K562 (cell line): ENCODE results near the gene LYVE1. TPM values are rescaled to one million over a fixed set of nuclear protein-coding genes. Genes with fewer than 3 reads are reported as not detected.

ENCODE experiments used
- ATAC-seq: fragments of 200-7000 bp; cut with Tn5 transposase; 3 replicates; pipeline ENCODE4 v1.9.1; 2020; ENCODE audit warnings: moderate library complexity
- BruUV-seq: library from RNA; stranded (reverse); fragments of 400-500 nt; replicated peaks from 2 replicates; lab custom pipeline; 2021; lab: Mats Ljungman, UMichigan
- CTCF ChIA-PET: fragments of 300-600 bp; formaldehyde crosslinking; extraction: SDS; loops from one replicate; lab custom pipeline; 2021; ENCODE audit warnings: low intra/inter-chr PET ratio; lab: Yijun Ruan, JAX
- POLR2A ChIA-PET: fragments of 300-600, 350-650 bp; sonication (Branson Sonifier 250); formaldehyde crosslinking; extraction: SDS; loops from one replicate; lab custom pipeline; 2021; ENCODE audit warnings: antibody characterized with exemption, inconsistent platforms; lab: Yijun Ruan, JAX
- DNase-seq, 4 experiments: peaks; one replicate each; pipeline versions ENCODE4 v3.0.0 to v3.0.0-alpha.2; 2011 to 2018; ENCODE audit warnings: low spot score in 3 of 4, mixed read lengths in 3 of 4; ENCODE audit errors: extremely low read depth in 1 of 4
- FAIRE-seq: peaks from 2 replicates; lab custom pipeline; 2011; peaks lifted over from hg19 to GRCh38; lab: Jason Lieb, UNC
- H2AFZ ChIP-seq: 2 replicates; pipeline ENCODE4 v1.6.0; 2011; ENCODE audit warnings: low read depth, low read length, control low read depth, inconsistent platforms
- H3K27ac ChIP-seq: fragments of 200-600 bp; 3 replicates; pipeline ENCODE4 v1.8.0; 2011; ENCODE audit warnings: low read depth, mild to moderate bottlenecking, control low read depth, inconsistent platforms, low read length, moderate library complexity, mixed read lengths; ENCODE audit errors: extremely low read depth
- H3K27me3 ChIP-seq, 2 experiments: fragments of 300-600 bp in 1 of 2; 2 replicates in 1 of 2; 3 replicates in 1 of 2; pipeline versions ENCODE4 v1.6.0 to v1.8.0; 2011; ENCODE audit warnings: inconsistent platforms in 2 of 2, low read length in 2 of 2, mild to moderate bottlenecking in 1 of 2, mixed read lengths in 1 of 2, moderate library complexity in 1 of 2; ENCODE audit not compliant: control insufficient read depth in 2 of 2, insufficient read depth in 2 of 2
- H3K36me3 ChIP-seq: fragments of 300-600 bp; 3 replicates; pipeline ENCODE4 v1.8.0; 2011; ENCODE audit warnings: mild to moderate bottlenecking, low read length, inconsistent platforms; ENCODE audit not compliant: control insufficient read depth, insufficient read depth
- H3K4me1 ChIP-seq, 2 experiments: fragments of 200-600 bp in 1 of 2; replicated peaks in 1 of 2; 2 replicates in 1 of 2; 3 replicates in 1 of 2; pipeline versions ENCODE4 v1.5.1 to v1.8.0; 2011; ENCODE audit warnings: inconsistent platforms in 2 of 2, low read length in 2 of 2, mild to moderate bottlenecking in 1 of 2, mixed read lengths in 1 of 2, moderate library complexity in 1 of 2; ENCODE audit not compliant: control insufficient read depth in 2 of 2, insufficient read depth in 2 of 2
- H3K4me2 ChIP-seq: 2 replicates; pipeline ENCODE4 v1.6.1; 2011; ENCODE audit warnings: low read length, control low read depth, inconsistent platforms, mixed read lengths; ENCODE audit not compliant: insufficient read depth
- H3K4me3 ChIP-seq: fragments of 200-600 bp; sonication (generic), shearing (Covaris generic); 2 replicates; pipeline ENCODE4 v1.5.1; 2016; ENCODE audit warnings: control low read depth, inconsistent platforms
- H3K79me2 ChIP-seq: fragments of 200-600 bp; 3 replicates; pipeline ENCODE4 v1.8.0; 2011; ENCODE audit warnings: low read length, inconsistent platforms; ENCODE audit not compliant: control insufficient read depth, insufficient read depth
- H3K9ac ChIP-seq, 2 experiments: 2 replicates each; pipeline versions ENCODE4 v1.6.0 to v1.6.1; 2011; ENCODE audit warnings: low read depth in 2 of 2, low read length in 2 of 2, control low read depth in 1 of 2, inconsistent platforms in 1 of 2, mild to moderate bottlenecking in 1 of 2, mixed read lengths in 1 of 2; ENCODE audit not compliant: insufficient read depth in 1 of 2
- H3K9me1 ChIP-seq: one replicate; pipeline ENCODE4 v1.6.0; 2011; ENCODE audit warnings: inconsistent platforms, mild to moderate bottlenecking, low read length, moderate library complexity; ENCODE audit not compliant: control insufficient read depth, insufficient read depth
- H3K9me3 ChIP-seq: replicated peaks from 2 replicates; pipeline ENCODE4 v1.5.1; 2011; ENCODE audit warnings: low read depth, low read length, inconsistent platforms; ENCODE audit not compliant: control insufficient read depth, insufficient read depth
- H4K20me1 ChIP-seq: replicated peaks from 2 replicates; pipeline ENCODE4 v1.6.1; 2011; ENCODE audit warnings: low read length, inconsistent platforms, mixed read lengths; ENCODE audit not compliant: control insufficient read depth, insufficient read depth
- CAMTA2 ChIP-seq: fragments of 250-450 bp; sonication (Bioruptor Pico); conservative IDR thresholded peaks from 2 replicates; pipeline ENCODE4 v1.5.1; 2022
- FOXP1 ChIP-seq: sonication (generic); formaldehyde crosslinking; IDR thresholded peaks from 2 replicates; pipeline ENCODE4 v1.8.0; 2022; ENCODE audit warnings: mild to moderate bottlenecking, missing genetic modification reagents
- LARP7 ChIP-seq: fragments of 450-650 bp; IDR thresholded peaks from 2 replicates; pipeline ENCODE4 v1.6.1; 2016
- NFATC3 ChIP-seq: fragments of 450-650 bp; IDR thresholded peaks from 2 replicates; pipeline ENCODE4 v1.6.1; 2017; ENCODE audit warnings: mild to moderate bottlenecking
- NKRF ChIP-seq: fragments of 450-650 bp; IDR thresholded peaks from 2 replicates; pipeline ENCODE4 v1.6.1; 2016; ENCODE audit warnings: borderline replicate concordance
- NRF1 ChIP-seq, 2 experiments: fragments of 450-650 bp; IDR thresholded peaks in 1 of 2; conservative IDR thresholded peaks in 1 of 2; 2 replicates each; pipeline ENCODE4 v1.6.1; 2014; ENCODE audit warnings: mild to moderate bottlenecking in 2 of 2
- TSC22D4 ChIP-seq: fragments of 450-650 bp; IDR thresholded peaks from 2 replicates; pipeline ENCODE4 v1.6.1; 2016; ENCODE audit warnings: missing genetic modification characterization, missing biosample characterization, control low read depth
- USF1 ChIP-seq: sonication (generic); formaldehyde crosslinking; IDR thresholded peaks from 2 replicates; pipeline ENCODE4 v1.9.0; 2022; ENCODE audit warnings: mild to moderate bottlenecking, missing genetic modification reagents
- ZNF175 ChIP-seq: fragments of 200-800 bp; sonication (Bioruptor generic); IDR thresholded peaks from 2 replicates; pipeline ENCODE4 v1.6.1; 2016; ENCODE audit warnings: low read depth, mild to moderate bottlenecking, missing genetic modification characterization, missing compliant biosample characterization
- ZNF512 ChIP-seq: IDR thresholded peaks from 2 replicates; pipeline ENCODE4 v1.6.1; 2016; ENCODE audit warnings: missing genetic modification characterization, missing compliant biosample characterization
- WGBS: fragments of 100-300 bp; shearing (Covaris generic); methylation state at CpG from one replicate; pipeline ENCODE4 v1.1.6; 2016; ENCODE audit warnings: low coverage, mixed read lengths; ENCODE audit not compliant: insufficient coverage; ENCODE audit errors: missing lambda C conversion rate; 5-methylcytosine and 5-hydroxymethylcytosine counted together
- in situ Hi-C: fragments of 300-500 bp; cut with MboI; formaldehyde crosslinking; loops from 4 replicates; pipeline ENCODE4 v1.15.0; 2018; ENCODE audit warnings: inconsistent platforms, mixed read lengths
- intact Hi-C: fragments of 100-400 bp; cut with micrococcal nuclease; formaldehyde crosslinking; loops from 2 replicates; pipeline ENCODE4 v1.14.2; 2022
- polyA plus RNA-seq, 8 experiments: library from polyadenylated mRNA; depleted of rRNA in 4 of 8; stranded (reverse) in 5 of 8; unstranded in 3 of 8; fragments of >200 nt; fragmentation: Nextera tagmentation in 2 of 8; fragmentation: Illumina TruSeq in 1 of 8; extraction: Ambion mirVana in 2 of 8; extraction: Trizol in 1 of 8; gene quantifications; 2 replicates each; pipeline versions ENCODE4 v1.2.1 to v1.2.3, GENCODE V29; 2011 to 2014; ENCODE audit warnings: inconsistent platforms in 1 of 8, missing spikeins in 1 of 8
- total RNA-seq, 7 experiments: library from RNA; depleted of rRNA in 6 of 7; stranded (reverse); fragments of >200 nt in 6 of 7; fragmentation: Illumina TruSeq in 2 of 7; extraction: Trizol in 2 of 7; gene quantifications; 2 replicates each; pipeline versions ENCODE4 v1.2.1 to v1.2.3, GENCODE V29; 2011 to 2021; ENCODE audit warnings: low replicate concordance in 1 of 7
- TF ChIP-seq, protein P1 (sequence below): fragments of 250-450 bp; sonication (Bioruptor Pico); IDR thresholded peaks from 2 replicates; pipeline ENCODE4 v1.5.0; 2021; ENCODE audit warnings: mild to moderate bottlenecking, moderate library complexity
- TF ChIP-seq, protein P2 (sequence below): fragments of 250-450 bp; sonication (Bioruptor Pico); IDR thresholded peaks from 2 replicates; pipeline ENCODE4 v1.9.0; 2021; ENCODE audit warnings: mild to moderate bottlenecking, inconsistent platforms

The LYVE1 gene
- total and polyA plus RNA-seq, 9 of the 15 experiments (the other 6 are each of a cell fraction or from before 2014, with no cell fraction given), result 0.06 to 1.1 (median 0.14) TPM; not detected in 1

GRCh38 chr11:10564030-10564429 is 4.4 kb downstream of the LYVE1 start (continued):
- TF ChIP-seq USF1 (CRISPR knock-in tag) (no peak), ZNF175 (no peak), FOXP1 (no peak), TSC22D4 (tag) (no peak)
- TF ChIP-seq, protein P1, sequence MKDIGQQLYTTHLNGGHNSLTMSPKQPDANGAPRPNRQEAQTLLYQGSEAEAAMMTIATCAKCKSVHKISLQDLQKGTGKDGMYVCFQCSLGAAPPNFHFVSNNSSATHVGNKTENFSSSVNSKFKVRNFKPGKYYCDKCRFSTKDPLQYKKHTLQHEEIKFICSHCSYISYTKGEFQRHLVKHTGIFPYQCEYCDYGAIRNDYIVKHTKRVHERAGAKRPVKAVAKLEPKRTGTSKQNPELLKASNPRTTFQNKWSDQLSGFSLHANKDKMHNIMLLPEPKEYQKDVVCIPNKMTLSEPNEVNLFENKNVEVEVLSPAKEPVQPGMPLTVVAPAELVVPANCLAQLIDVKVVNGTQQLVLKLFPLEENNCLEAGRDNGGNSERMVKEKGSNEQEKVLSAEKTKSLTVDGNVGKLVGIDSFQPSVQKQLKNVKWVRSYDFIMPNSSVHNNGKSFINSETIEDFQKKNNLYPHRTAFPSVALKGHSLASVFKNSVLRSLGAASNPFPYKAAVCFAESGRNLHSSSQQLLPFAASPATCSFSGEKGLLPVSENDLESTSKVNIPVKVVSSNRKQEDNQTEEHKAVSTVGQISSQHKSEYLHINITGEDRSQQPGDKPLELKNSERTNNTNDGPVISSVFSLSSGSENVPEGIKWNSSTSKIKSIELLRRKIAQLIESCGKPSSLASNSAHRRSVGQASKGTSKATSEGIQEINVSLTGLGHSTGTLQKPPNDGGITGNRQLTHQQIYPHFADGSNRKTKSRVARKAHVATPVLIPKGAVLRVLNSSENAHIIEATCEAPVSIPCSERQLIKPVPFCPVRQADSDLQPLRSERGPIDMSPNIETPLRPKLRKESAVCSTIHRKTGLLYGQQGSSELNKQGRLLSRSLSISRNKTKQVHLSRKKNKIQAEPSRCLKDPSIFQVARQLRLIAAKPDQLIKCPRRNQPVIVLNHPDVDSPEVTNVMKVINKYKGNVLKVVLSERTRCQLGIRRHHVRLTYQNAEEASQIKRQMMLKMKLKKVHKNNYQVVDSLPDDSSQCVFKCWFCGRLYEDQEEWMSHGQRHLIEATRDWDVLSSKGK (CRISPR knock-in tag), result no peak

DNA sequence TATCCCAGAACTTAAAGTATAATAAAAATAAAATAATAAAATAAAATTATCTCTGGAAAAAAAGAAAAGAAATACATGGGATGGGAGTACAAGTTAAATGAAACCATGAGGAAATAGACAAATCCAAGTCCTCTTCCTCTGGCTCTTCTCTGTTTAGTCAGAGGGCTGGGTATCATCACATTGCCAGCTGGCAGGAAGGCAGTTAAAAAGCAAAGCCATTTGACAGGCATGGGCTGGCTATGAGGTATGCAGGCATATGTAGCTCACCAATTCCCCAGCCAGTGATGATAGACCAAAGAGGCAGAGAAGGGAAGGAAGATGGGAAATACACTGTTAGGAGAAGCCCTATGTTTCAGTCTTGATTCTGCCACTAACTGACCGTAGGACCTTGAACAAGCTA is 6.5 kb downstream of the LYVE1 start:
- Histone ChIP-seq H3K4me2 (no peak overlapping the region), H3K27ac (no peak overlapping the region), H4K20me1 (no peaks in the 10 kb centered on the region), H3K9me3 (no peaks in the 10 kb centered on the region), H3K4me3 (no peak overlapping the region), H3K4me1 (no peaks in the 10 kb centered on the region), H3K9ac (no peak overlapping the region), H3K27me3 (no peaks in the 10 kb centered on the region), H3K79me2 (no peaks in the 10 kb centered on the region), H3K36me3 (no peaks in the 10 kb centered on the region), H3K9me1 (no peaks in the 10 kb centered on the region), H2AFZ (no peak overlapping the region)
- FAIRE-seq (no peak), ATAC-seq (no peak), DNase-seq (no peak)
- TF ChIP-seq NFATC3 (no peak), LARP7 (no peak), ZNF512 (tag) (no peak), NRF1 (conservative IDR thresholded peaks at IDR 0.05 in 1 of 2, IDR thresholded peaks at IDR 0.05 in 1 of 2) (no peak), CAMTA2 (CRISPR knock-in tag) (no peak), NKRF (no peak)
- TF ChIP-seq, protein P2, sequence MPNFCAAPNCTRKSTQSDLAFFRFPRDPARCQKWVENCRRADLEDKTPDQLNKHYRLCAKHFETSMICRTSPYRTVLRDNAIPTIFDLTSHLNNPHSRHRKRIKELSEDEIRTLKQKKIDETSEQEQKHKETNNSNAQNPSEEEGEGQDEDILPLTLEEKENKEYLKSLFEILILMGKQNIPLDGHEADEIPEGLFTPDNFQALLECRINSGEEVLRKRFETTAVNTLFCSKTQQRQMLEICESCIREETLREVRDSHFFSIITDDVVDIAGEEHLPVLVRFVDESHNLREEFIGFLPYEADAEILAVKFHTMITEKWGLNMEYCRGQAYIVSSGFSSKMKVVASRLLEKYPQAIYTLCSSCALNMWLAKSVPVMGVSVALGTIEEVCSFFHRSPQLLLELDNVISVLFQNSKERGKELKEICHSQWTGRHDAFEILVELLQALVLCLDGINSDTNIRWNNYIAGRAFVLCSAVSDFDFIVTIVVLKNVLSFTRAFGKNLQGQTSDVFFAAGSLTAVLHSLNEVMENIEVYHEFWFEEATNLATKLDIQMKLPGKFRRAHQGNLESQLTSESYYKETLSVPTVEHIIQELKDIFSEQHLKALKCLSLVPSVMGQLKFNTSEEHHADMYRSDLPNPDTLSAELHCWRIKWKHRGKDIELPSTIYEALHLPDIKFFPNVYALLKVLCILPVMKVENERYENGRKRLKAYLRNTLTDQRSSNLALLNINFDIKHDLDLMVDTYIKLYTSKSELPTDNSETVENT (CRISPR knock-in tag), result no peak
- no TSS peak for BruUV-seq
- CTCF ChIA-PET, result no interaction called here
- POLR2A ChIA-PET, result interaction anchor here (1.2 kb wide), 1 partner anchor 21 kb away, joined by 3 read pairs; the partner anchor contains the start of gene RNF141
- WGBS, result 50% methylated on average over 1 of the region's 1 CpG
- in situ Hi-C loops (no loop called here), intact Hi-C loops (no loop called here)
